Measurements from ENCODE around the gene PAGE2.

DNA sequence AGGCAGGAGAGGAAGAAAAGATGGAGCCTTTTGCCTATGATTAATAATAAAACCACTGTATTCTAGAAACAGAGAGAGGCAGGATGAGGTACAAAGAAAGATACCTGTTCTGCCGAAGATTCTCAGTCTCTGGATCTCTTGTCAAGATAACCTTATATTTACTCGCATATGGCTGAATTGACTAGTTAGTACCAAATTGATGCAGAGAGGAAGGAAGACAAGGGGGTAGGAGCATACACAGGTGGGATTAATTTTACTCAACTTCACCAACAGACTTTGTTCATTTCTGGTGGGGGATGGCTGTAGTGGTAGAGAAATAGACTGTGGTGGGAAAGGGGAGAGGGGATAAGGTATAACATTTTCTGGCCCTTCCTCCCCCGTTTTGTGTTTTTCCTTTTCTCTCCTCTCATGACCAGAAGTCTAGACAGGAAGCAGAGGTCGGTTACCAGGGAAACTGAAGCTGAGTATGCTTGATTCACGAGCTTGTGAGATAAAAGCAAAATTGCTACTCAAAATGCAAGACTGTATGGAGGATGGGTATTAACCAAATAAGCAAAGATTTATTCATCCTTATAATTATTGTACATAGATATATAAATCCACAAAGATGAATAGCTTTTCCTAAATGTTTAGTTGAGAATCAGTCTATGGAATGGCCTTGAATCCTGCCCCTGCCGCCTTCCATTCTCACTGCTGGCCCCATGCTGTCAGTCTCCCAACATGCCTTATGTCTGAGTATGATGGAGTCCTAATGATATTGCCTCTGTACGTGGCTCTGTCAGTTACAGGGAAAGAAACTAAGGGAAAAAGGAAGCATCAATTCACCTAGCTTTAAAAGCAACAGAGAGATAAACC is 31.8 kb upstream of the PAGE2 start:
- TF ChIP-seq, protein P1, sequence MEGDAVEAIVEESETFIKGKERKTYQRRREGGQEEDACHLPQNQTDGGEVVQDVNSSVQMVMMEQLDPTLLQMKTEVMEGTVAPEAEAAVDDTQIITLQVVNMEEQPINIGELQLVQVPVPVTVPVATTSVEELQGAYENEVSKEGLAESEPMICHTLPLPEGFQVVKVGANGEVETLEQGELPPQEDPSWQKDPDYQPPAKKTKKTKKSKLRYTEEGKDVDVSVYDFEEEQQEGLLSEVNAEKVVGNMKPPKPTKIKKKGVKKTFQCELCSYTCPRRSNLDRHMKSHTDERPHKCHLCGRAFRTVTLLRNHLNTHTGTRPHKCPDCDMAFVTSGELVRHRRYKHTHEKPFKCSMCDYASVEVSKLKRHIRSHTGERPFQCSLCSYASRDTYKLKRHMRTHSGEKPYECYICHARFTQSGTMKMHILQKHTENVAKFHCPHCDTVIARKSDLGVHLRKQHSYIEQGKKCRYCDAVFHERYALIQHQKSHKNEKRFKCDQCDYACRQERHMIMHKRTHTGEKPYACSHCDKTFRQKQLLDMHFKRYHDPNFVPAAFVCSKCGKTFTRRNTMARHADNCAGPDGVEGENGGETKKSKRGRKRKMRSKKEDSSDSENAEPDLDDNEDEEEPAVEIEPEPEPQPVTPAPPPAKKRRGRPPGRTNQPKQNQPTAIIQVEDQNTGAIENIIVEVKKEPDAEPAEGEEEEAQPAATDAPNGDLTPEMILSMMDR (conservative IDR thresholded peaks at IDR 0.05; ENCODE audit: low read depth in 2 of 2): no peak
- TF ChIP-seq POLR2AphosphoS5 (IDR thresholded peaks at IDR 0.05; ENCODE audit: low read depth) (no peak), EZH2 (IDR thresholded peaks at IDR 0.05; ENCODE audit: low read depth, unreplicated experiment) (no peak), NANOG (IDR thresholded peaks at IDR 0.05; ENCODE audit: borderline replicate concordance) (no peak)
